ENCODE data around the gene LAIR1. TPM values are rescaled to one million over a fixed set of nuclear protein-coding genes. Genes with fewer than 3 reads are reported as not detected.

The LAIR1 gene
- total RNA-seq: not detected in 2 replicates

DNA sequence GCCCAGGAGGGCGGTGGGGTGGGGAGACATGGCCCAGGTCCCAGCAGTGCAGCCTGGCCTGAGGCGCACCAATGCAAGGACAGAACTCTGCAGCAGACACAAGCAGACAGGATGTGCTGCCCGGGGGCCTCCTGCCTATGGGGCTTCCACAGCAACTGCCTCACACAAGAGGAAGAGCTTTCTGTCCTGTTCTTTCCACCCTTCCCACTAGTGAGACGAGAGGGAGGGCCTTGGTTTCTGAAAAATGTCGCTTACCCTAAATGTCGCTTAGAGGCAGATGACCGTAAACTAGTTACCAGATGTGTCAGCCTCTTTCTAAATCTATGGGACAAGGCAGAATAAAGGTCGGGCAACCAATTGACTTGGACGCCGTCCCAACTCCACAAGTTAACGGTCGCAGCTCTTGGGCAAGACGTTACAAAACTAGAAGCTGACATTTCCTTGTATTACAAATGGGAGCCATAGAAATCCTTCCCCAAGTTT is at the start of gene LAIR1:
Gene LAIR1, minus strand, starts transcription at position 157 of the 483 bp plus-strand sequence. Its CDS starts 127 bp downstream, at position 30.

GRCh38 chr19:54312436-54313377 is 52.0 kb downstream of the LAIR1 start, which contains the start of gene LILRA5:
TSS of gene LILRA5 (minus strand) at chr19:54313166. CDS start at chr19:54313019, 147 bp downstream.

Other genes with a start within 250 kb of the LAIR1 start
- gene TFPT, start 249.3 kb downstream of the LAIR1 start, total RNA-seq: 10.7 and 12.5 TPM in 2 replicates
- 54.5 and 55.6 TPM in 2 replicates for gene PRPF31, start 249.2 kb downstream of the LAIR1 start, total RNA-seq
- gene CNOT3, start 227.2 kb downstream of the LAIR1 start, total RNA-seq: 11.3 and 14.1 TPM in 2 replicates
- 3.1 and 3.5 TPM in 2 replicates for gene LENG1, start 205.2 kb downstream of the LAIR1 start, total RNA-seq
- gene TMC4, start 191.8 kb downstream of the LAIR1 start, total RNA-seq: 0.20 TPM in 1 of 2 replicates, not detected in the other
- gene MBOAT7, start 175.4 kb downstream of the LAIR1 start, total RNA-seq: 71.1 and 93.0 TPM in 2 replicates
- gene TSEN34, start 173.6 kb downstream of the LAIR1 start, total RNA-seq: 55.4 and 69.3 TPM in 2 replicates
- gene RPS9, start 164.1 kb downstream of the LAIR1 start, total RNA-seq: 1,505 and 1,870 TPM in 2 replicates
- not detected in 2 replicates for gene LILRB3, start 141.9 kb downstream of the LAIR1 start, total RNA-seq
- not detected in 2 replicates for gene LILRA6, start 122.1 kb downstream of the LAIR1 start, total RNA-seq
- not detected in 2 replicates for gene LILRB5, start 107.7 kb downstream of the LAIR1 start, total RNA-seq
- not detected in 2 replicates for gene LILRB2, start 83.8 kb downstream of the LAIR1 start, total RNA-seq
- gene LILRA5, start 51.8 kb downstream of the LAIR1 start, total RNA-seq: not detected in 2 replicates
- gene LILRA4, start 25.8 kb downstream of the LAIR1 start, total RNA-seq: not detected in 2 replicates
- gene TTYH1, start 50.5 kb upstream of the LAIR1 start, total RNA-seq: not detected in 2 replicates
- 58.7 and 90.9 TPM in 2 replicates for gene LENG8, start 84.3 kb upstream of the LAIR1 start, total RNA-seq
- 10.4 and 12.7 TPM in 2 replicates for gene LENG9, start 98.8 kb upstream of the LAIR1 start, total RNA-seq
- gene CDC42EP5, start 108.4 kb upstream of the LAIR1 start, total RNA-seq: 17.4 and 21.0 TPM in 2 replicates
- not detected in 2 replicates for gene LAIR2, start 137.9 kb upstream of the LAIR1 start, total RNA-seq
- gene LILRA2, start 208.9 kb upstream of the LAIR1 start, total RNA-seq: not detected in 2 replicates
- not detected in 2 replicates for gene LILRA1, start 228.7 kb upstream of the LAIR1 start, total RNA-seq

All from smooth muscle cell of the pulmonary artery (primary cell).